ENCODE measurements around the gene CILP.
"Not testable (repeated sequence)": the region's sequence is repeated elsewhere in the genome, so short reads cannot be mapped to it uniquely, and the experiment has no call there.

DNA sequence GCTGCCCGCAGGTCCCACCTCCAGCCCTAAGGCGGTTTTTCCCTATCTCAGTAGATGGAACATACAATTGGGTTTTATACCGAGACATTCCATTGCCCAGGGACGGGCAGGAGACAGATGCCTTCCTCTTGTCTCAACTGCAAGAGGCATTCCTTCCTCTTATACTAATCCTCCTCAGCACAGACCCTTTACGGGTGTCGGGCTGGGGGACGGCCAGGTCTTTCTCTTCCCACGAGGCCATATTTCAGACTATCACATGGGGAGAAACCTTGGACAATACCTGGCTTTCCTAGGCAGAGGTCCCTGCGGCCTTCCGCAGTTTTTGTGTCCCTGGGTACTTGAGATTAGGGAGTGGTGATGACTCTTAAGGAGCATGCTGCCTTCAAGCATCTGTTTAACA lies 15.6 kb upstream of the CILP start:
- TF ChIP-seq CTCF, POLR2AphosphoS5 (IDR thresholded peaks at IDR 0.05): not testable (repeated sequence)

Data from stomach (tissue), 4 donors.